Kidney tubule cell (primary cell): ENCODE results near the gene KICS2.
A peak's percentile ranks its signal among the peaks of the same experiment; 100 is the strongest.
"Not testable (repeated sequence)": the region's sequence is repeated elsewhere in the genome, so short reads cannot be mapped to it uniquely, and the experiment has no call there.

ENCODE experiments used
- DNase-seq: peaks from one replicate; pipeline ENCODE4 v3.0.0-alpha.2; 2018; ENCODE audit warnings: low spot score

The KICS2 gene

GRCh38 chr12:64216239-64216638, 5.9 kb downstream of the KICS2 start:
- DNase-seq = no peak

GRCh38 chr12:64212119-64212746, 9.9 kb downstream of the KICS2 start:
- no peak for DNase-seq

GRCh38 chr12:64207453-64207852, 14.6 kb downstream of the KICS2 start:
- no peak for DNase-seq

GRCh38 chr12:64205542-64205941, 16.6 kb downstream of the KICS2 start:
- no peak for DNase-seq

- DNase-seq = no peak
These were observed 18.3 kb downstream of the KICS2 start for GRCh38 chr12:64203775-64204174.

- DNase-seq = peak; percentile 25
These were observed 19.1 kb downstream of the KICS2 start for GRCh38 chr12:64203036-64203435.

GRCh38 chr12:64195841-64196240, 26.3 kb downstream of the KICS2 start:
- DNase-seq = not testable (repeated sequence)

GRCh38 chr12:64194333-64195149, 27.6 kb downstream of the KICS2 start:
- no peak for DNase-seq

GRCh38 chr12:64193931-64194330, 28.2 kb downstream of the KICS2 start:
- no peak for DNase-seq

- DNase-seq = no peak
These were observed 29.3 kb downstream of the KICS2 start for GRCh38 chr12:64192644-64193444.

GRCh38 chr12:64190140-64190539, 32.0 kb downstream of the KICS2 start:
- DNase-seq = no peak

GRCh38 chr12:64189530-64189929, 32.6 kb downstream of the KICS2 start:
- DNase-seq = no peak

- DNase-seq = no peak
These were observed 34.3 kb downstream of the KICS2 start for GRCh38 chr12:64187794-64188193.

GRCh38 chr12:64187370-64187769, 34.7 kb downstream of the KICS2 start:
- peak; percentile 59 for DNase-seq

- peak; percentile 81 for DNase-seq
These were observed 35.3 kb downstream of the KICS2 start for GRCh38 chr12:64186789-64187188.

- no peak for DNase-seq
These were observed 37.9 kb downstream of the KICS2 start for GRCh38 chr12:64184216-64184615.

- DNase-seq = peak; percentile 99
These were observed 40.4 kb downstream of the KICS2 start for GRCh38 chr12:64181430-64182291.

- peak; percentile 90 for DNase-seq
These were observed 41.1 kb downstream of the KICS2 start for GRCh38 chr12:64180951-64181350.

- peak; percentile 59 for DNase-seq
These were observed 44.0 kb downstream of the KICS2 start for GRCh38 chr12:64178122-64178521.

GRCh38 chr12:64177001-64177400, 45.1 kb downstream of the KICS2 start:
- peak; percentile 21 for DNase-seq

GRCh38 chr12:64175254-64175945, 46.7 kb downstream of the KICS2 start:
- DNase-seq = no peak
